Nephron progenitor cell (in vitro differentiated cells): ENCODE data around the gene LETM1.

Experiments used
- DNase-seq: peaks from one replicate; pipeline ENCODE4 v3.0.0; 2021
- H3K27ac Mint-ChIP-seq: 2 replicates; pipeline ENCODE4 v1.8.0; 2021; ENCODE audit warnings: mild to moderate bottlenecking, moderate library complexity, mixed read lengths
- H3K27me3 Mint-ChIP-seq: 2 replicates; pipeline ENCODE4 v1.8.0; 2021; ENCODE audit warnings: mild to moderate bottlenecking, low read depth, mixed read lengths; ENCODE audit not compliant: poor library complexity
- H3K36me3 Mint-ChIP-seq: 2 replicates; pipeline ENCODE4 v1.8.0; 2021; ENCODE audit warnings: low read depth, mixed read lengths
- H3K4me1 Mint-ChIP-seq: 2 replicates; pipeline ENCODE4 v1.8.0; 2021; ENCODE audit warnings: mixed read lengths
- H3K4me3 Mint-ChIP-seq: 2 replicates; pipeline ENCODE4 v1.8.0; 2021; ENCODE audit warnings: mild to moderate bottlenecking, moderate library complexity, mixed read lengths
- H3K9me3 Mint-ChIP-seq: 2 replicates; pipeline ENCODE4 v1.8.0; 2021; ENCODE audit warnings: mild to moderate bottlenecking, moderate library complexity, mixed read lengths
- CTCF ChIP-seq: fragments of 200-600 bp; sonication (generic); IDR thresholded peaks from 2 replicates; pipeline ENCODE4 v1.5.0; 2021; ENCODE audit warnings: antibody characterized with exemption

Gene LETM1

GRCh38 chr4:1833307-1834046 is 22.5 kb downstream of the LETM1 start:
- no peak for TF ChIP-seq CTCF
- Mint-ChIP-seq H3K4me1 (peaks cover 28% of the 10 kb centered on the region), H3K27ac (no peak overlapping the region), H3K36me3 (peaks cover 47% of the 10 kb centered on the region), H3K4me3 (no peak overlapping the region), H3K27me3 (no peaks in the 10 kb centered on the region), H3K9me3 (peaks cover 16% of the 10 kb centered on the region)
- DNase-seq = no peak

GRCh38 chr4:1832690-1833089 is 23.3 kb downstream of the LETM1 start:
- no peak for TF ChIP-seq CTCF
- DNase-seq = no peak
- Mint-ChIP-seq H3K27ac (no peak overlapping the region), H3K27me3 (no peaks in the 10 kb centered on the region), H3K4me3 (no peak overlapping the region), H3K4me1 (peaks cover 28% of the 10 kb centered on the region), H3K9me3 (peaks cover 16% of the 10 kb centered on the region), H3K36me3 (peaks cover 43% of the 10 kb centered on the region)

DNA sequence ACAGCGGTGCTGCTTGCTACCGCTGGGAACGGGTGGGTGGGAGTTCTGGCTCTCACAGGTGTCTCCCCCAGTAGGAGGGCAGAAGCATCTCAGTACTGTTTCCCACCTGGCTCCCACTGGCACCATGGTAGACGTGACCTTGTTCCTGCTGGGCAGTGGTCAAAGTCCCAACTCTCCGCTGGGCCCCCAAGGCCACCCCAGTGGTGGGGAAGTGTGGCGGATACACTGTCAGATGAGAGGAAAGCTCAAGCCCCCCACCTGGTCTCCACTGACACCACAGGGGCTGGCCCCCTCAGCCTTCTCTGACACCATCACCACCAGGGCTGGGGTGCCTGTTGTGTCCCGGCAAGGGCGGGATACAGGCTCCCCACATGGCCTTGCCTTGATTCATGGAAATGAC is 24.6 kb downstream of the LETM1 start:
- Mint-ChIP-seq H3K4me1 (peaks cover 35% of the 10 kb centered on the region), H3K4me3 (no peak overlapping the region), H3K27me3 (peaks cover 3% of the 10 kb centered on the region), H3K9me3 (peaks cover 19% of the 10 kb centered on the region), H3K27ac (no peak overlapping the region), H3K36me3 (peaks cover 46% of the 10 kb centered on the region)
- no peak for DNase-seq
- no peak for TF ChIP-seq CTCF

DNA sequence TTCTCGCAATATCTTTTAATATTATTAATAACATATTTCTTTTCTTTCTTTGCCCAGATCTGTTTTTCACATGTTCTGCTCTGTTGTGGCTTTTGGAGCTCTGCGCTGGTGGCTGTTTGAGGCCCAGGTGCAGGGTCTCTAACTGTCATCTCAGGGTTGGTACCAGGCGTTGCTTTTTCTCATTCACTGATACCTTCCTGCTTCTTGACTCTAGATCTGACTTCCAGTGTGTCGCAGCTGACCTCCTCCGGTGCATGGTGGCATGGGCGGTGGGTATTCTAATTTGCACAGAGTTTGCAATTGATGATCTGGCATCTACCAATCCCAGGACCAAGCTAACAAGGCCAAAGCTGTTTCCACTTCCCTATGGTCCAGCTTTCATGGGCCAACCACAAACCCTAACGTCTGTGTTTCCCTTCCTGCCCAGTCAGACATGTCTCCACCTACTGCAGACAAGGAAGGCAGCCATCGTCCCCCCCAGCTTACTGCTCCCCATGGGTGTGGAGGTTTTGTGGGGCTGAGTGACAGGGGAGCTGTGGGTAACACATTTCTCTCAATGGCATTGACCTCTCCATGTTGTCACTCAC is 25.2 kb downstream of the LETM1 start:
- H3K27ac Mint-ChIP-seq = no peak overlapping the region
- H3K4me1 Mint-ChIP-seq = peaks cover 35% of the 10 kb centered on the region

DNA sequence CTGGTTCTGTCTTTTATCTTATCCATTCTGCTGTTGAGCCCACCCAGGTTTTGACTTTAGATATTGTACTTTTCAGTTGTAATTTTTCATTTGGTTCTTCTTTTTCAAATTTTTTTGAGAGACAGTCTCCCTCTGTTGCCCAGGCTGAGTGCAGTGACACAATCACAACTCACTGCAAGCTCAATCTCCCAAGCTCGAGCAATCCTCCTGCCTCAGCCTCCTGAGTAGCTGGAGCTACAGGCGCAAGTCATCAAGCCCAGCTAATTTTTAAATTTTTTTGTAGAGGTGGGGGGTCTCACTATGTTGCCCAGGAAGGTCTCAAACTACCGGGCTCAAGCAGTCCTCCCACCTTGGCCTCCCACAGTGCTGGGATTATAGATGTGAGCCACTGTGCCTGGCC is 25.7 kb downstream of the LETM1 start:
- Mint-ChIP-seq H3K4me1 (peaks cover 30% of the 10 kb centered on the region), H3K36me3 (peaks cover 51% of the 10 kb centered on the region), H3K4me3 (no peak overlapping the region), H3K9me3 (peaks cover 19% of the 10 kb centered on the region), H3K27ac (no peak overlapping the region), H3K27me3 (peaks cover 3% of the 10 kb centered on the region)
- DNase-seq = no peak
- TF ChIP-seq CTCF = no peak

More for the DNA sequence above, 25.2 kb downstream of the LETM1 start:
- H3K27me3 Mint-ChIP-seq = peaks cover 3% of the 10 kb centered on the region
- TF ChIP-seq CTCF = no peak
- DNase-seq = no peak
- no peak overlapping the region for H3K4me3 Mint-ChIP-seq
- H3K9me3 Mint-ChIP-seq = peaks cover 19% of the 10 kb centered on the region
- peaks cover 49% of the 10 kb centered on the region for H3K36me3 Mint-ChIP-seq
